Measurements from ENCODE around the gene CYBC1. TPM values are rescaled to one million over a fixed set of nuclear protein-coding genes. Genes with fewer than 3 reads are reported as not detected.

The CYBC1 gene
- total RNA-seq, 1 donor from 2014 or later, result 124 TPM

DNA sequence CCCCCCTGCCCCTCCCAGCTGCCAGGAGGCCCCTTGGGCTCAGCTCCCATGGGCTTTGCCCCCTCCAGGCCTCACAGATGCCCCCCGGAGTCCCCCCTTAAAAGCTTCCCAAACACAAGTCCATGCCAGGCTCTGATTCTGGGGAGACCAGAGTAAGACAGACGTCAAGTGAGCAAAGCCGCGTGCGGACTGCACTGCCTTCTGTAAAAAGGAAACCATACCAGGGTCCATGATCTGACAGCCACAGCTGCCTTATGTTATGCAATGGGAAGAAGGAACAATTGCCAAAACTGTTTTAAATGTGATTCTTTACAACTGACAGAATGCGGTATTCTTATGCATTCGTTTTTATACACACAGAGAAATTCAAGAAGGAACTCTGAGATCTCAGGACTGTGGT lies 50.3 kb downstream of the CYBC1 start:
- no peaks in the 10 kb centered on the region for H3K9me3 ChIP-seq
- H3K4me1 ChIP-seq, result no peaks in the 10 kb centered on the region
- H3K27me3 ChIP-seq, result no peaks in the 10 kb centered on the region
- H3K27ac ChIP-seq, result no peak overlapping the region
- peaks cover 16 to 31% of the 10 kb centered on the region in 2 donors for H3K36me3 ChIP-seq
- no peak for TF ChIP-seq CTCF (IDR thresholded peaks at IDR 0.05)
- no peak for DNase-seq (ENCODE audit: low spot score in 2 of 2)
- H3K4me3 ChIP-seq, result no peak overlapping the region
- intact Hi-C loops (cut with DNase I), result no loop called here

DNA sequence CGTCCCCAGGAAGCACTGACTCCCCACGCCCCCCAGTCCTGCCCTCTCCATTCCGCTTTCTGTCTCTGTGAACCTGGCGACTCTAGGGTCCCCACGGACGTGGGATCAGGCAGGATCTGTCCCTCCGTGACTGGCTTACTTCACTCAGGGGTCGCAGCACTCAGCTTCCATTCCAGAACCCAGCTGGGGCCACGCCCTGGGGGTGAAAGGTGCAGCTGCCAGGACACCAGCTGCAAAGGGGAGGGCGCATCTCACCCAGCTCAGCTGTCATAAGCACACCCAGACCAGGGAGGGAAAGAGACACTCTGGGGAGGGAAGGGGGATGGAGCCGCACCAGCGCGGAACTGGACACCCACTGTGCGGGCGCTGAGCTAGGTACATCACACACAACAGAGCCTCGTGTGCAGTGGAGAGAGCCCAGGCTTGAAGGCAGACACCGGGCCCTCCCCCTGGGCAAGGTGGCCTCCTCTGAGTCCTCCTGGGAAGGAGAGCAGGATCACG lies 50.9 kb downstream of the CYBC1 start:
- Histone ChIP-seq H3K27me3 (no peaks in the 10 kb centered on the region), H3K36me3 (peaks cover 16 to 32% of the 10 kb centered on the region in 2 donors), H3K4me1 (no peaks in the 10 kb centered on the region), H3K9me3 (no peaks in the 10 kb centered on the region), H3K27ac (no peak overlapping the region), H3K4me3 (no peak overlapping the region)
- no peak for TF ChIP-seq CTCF (IDR thresholded peaks at IDR 0.05)
- intact Hi-C loops (cut with DNase I), result no loop called here
- no peak for DNase-seq (ENCODE audit: low spot score in 2 of 2)

DNA sequence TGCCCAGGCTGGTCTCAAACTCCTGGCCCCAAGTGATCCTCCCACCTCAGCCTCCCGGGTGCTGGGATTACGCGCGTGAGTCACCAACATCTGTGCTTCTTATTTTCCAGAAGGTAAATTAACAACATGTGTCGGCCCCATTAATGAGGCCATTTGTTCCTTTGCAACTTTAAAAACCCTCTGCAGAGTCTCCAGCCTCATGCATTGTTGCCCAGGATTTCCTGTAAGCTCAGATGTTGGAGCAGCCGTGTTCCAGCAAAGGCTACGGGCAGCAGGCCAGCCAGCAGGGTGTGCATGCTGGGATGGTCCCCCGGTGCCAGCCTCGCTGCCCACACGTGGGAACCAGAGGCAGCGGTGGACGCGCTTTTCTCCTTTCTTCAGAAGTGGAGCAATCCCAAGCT lies 51.5 kb downstream of the CYBC1 start:
- intact Hi-C loops (cut with DNase I), result no loop called here
- H3K27ac ChIP-seq, result no peak overlapping the region
- H3K4me3 ChIP-seq, result no peak overlapping the region
- TF ChIP-seq CTCF (IDR thresholded peaks at IDR 0.05), result no peak
- no peaks in the 10 kb centered on the region for H3K4me1 ChIP-seq
- no peaks in the 10 kb centered on the region for H3K9me3 ChIP-seq
- DNase-seq (ENCODE audit: low spot score in 2 of 2), result peak in 1 of 2 donors; percentile 74
- H3K27me3 ChIP-seq, result no peaks in the 10 kb centered on the region
- peaks cover 14 to 35% of the 10 kb centered on the region in 2 donors for H3K36me3 ChIP-seq

DNA sequence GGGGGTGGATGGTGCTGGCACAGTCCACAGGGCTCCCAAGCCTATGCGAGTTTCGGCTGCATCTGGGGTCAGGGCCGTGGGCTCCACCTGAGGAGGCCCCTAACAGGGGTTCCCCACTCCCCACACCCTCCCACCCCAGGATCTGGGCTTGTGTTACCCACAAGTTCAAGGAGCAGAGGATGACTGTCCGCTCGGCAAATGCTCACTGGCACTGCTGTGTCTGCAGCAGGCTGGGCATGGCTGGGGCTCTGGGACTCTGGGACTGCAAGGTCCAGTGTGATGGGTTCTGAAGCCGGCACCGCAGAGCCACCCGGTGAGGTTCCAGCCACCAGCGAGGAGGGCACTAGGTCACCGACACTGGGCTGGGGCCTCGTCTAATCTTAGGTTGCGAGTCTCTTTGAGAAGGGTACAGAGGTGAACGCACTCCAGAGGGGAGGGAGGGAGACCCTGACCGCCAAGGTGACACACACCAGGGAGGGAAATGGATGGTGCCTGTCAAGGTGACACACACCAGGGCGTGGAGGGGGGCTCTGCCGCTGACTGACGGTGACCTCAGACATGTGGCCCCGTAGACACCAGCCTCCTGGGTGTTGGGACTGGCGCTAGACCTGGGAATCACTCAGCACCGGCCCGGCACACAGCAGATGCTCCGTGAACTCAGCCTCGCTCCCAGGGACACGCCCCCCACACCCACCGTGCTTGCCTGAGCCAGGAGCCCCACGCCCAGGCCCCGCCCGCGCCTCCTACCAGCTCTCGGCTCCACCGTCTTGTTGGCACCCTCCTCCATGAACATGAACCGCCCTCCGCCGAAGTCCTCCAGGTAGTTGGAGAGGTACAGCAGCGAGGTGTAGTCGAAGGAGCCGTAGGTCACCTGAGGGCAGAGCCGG lies 52.9 kb downstream of the CYBC1 start:
- no peak for TF ChIP-seq CTCF (IDR thresholded peaks at IDR 0.05)
- Histone ChIP-seq H3K9me3 (no peaks in the 10 kb centered on the region), H3K27ac (no peak overlapping the region), H3K4me1 (no peaks in the 10 kb centered on the region), H3K36me3 (peaks cover 5 to 35% of the 10 kb centered on the region in 2 donors), H3K4me3 (no peak overlapping the region), H3K27me3 (no peaks in the 10 kb centered on the region)
- intact Hi-C loops (cut with DNase I), result no loop called here
- DNase-seq (ENCODE audit: low spot score in 2 of 2), result no peak

DNA sequence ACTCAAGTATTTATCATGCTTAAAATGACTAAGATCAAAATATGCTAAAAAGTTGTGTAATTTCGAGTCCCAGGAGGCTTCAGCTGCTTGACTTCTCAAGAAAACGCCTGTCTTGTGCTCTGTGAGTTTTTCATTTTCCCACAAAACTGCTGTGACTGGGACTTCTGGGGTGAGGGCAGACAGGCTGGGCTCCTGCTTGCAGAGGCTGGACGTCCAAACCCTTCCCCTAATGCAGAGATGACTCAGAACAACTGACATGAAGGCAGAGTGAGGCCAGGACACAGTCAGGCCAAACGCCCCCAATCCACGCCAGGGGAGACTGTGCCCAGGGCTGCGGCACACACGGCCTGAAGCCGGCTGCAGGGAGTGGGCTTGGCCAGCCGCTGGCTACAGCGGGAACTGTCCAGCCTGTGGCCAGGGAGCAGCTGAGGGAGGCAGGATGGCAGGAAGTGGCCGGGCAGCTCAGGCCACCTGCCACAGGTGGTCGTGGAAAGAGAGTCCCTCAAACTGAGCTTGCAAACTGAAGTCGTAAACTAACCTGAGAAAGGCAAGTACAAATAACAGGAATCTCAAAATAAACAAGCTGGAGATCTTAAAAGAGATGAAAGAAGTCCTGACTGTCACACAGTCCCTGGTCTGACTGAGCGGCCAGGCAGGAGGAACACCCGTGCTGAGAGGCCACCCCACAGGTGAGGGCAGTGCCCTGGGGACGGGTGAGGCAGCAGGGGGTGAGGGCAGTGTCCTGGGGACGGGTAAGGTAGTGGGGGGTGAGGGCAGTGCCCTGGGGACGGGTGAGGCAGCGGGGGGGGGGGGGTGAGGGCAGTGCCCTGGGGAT lies 53.7 kb downstream of the CYBC1 start:
- Histone ChIP-seq H3K4me1 (no peaks in the 10 kb centered on the region), H3K36me3 (peaks cover 12 to 40% of the 10 kb centered on the region in 2 donors), H3K27me3 (no peaks in the 10 kb centered on the region), H3K4me3 (no peak overlapping the region), H3K9me3 (no peaks in the 10 kb centered on the region), H3K27ac (no peak overlapping the region)
- DNase-seq (ENCODE audit: low spot score in 2 of 2), result no peak
- no peak for TF ChIP-seq CTCF (IDR thresholded peaks at IDR 0.05)
- intact Hi-C loops (cut with DNase I), result no loop called here

Data from ascending aorta (tissue), 2 donors.